Stimulated activated effector memory CD8-positive, alpha-beta T cell treated with anti-CD3 and anti-CD28 coated beads, Interleukin-12 subunit alpha, Interleukin-12 subunit beta, amount 100 ng/mL, for 72 hours (primary cell): Measurements from ENCODE around the gene MAGEF1.

Experiments used
- ATAC-seq: fragments of 150-1000 bp; cut with Tn5 transposase; 2 replicates; pipeline ENCODE4 v1.10.0; 2021
- DNase-seq, 2 donors: peaks; one replicate each; pipeline ENCODE4 v3.0.0; 2021 to 2022; ENCODE audit warnings: low spot score in 2 of 2
- H3K27ac Mint-ChIP-seq: one replicate; pipeline ENCODE4 v1.8.0; 2022; ENCODE audit warnings: mild to moderate bottlenecking, mixed read lengths
- H3K36me3 Mint-ChIP-seq: one replicate; pipeline ENCODE4 v1.8.0; 2022; ENCODE audit warnings: mild to moderate bottlenecking, mixed read lengths
- H3K4me1 Mint-ChIP-seq: one replicate; pipeline ENCODE4 v1.8.0; 2022; ENCODE audit warnings: mixed read lengths
- H3K4me3 Mint-ChIP-seq: one replicate; pipeline ENCODE4 v1.8.0; 2022; ENCODE audit warnings: mild to moderate bottlenecking, mixed read lengths
- H3K9me3 Mint-ChIP-seq: one replicate; pipeline ENCODE4 v1.8.0; 2022; ENCODE audit warnings: mixed read lengths

MAGEF1 gene

DNA sequence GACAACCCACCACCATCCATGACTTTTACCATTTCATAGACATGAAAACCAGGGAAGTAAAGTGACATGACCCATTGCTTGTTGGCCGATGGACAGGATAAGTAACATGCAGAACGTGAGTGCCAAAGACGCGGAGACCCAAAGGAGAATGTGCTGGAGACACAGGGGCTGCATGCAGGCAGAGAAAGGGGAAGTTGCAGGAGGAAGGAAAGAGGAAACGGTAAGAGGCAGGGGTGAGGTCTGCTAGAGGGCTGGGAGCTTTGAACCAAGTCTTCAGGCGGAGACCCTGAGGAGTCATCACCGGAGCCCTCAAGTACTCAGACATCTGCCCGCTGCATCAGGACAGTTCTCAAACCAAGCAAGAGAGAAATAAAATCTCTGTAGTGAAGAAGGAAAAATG lies 34.9 kb downstream of the MAGEF1 start:
- H3K27ac Mint-ChIP-seq, result no peak overlapping the region
- H3K4me3 Mint-ChIP-seq, result no peak overlapping the region
- no peaks in the 10 kb centered on the region for H3K4me1 Mint-ChIP-seq
- ATAC-seq (no peak), DNase-seq (no peak)
- no peaks in the 10 kb centered on the region for H3K9me3 Mint-ChIP-seq
- H3K36me3 Mint-ChIP-seq, result peaks cover 6% of the 10 kb centered on the region

- DNase-seq, result no peak
These were observed 37.2 kb downstream of the MAGEF1 start for GRCh38 chr3:184674626-184675025.

DNA sequence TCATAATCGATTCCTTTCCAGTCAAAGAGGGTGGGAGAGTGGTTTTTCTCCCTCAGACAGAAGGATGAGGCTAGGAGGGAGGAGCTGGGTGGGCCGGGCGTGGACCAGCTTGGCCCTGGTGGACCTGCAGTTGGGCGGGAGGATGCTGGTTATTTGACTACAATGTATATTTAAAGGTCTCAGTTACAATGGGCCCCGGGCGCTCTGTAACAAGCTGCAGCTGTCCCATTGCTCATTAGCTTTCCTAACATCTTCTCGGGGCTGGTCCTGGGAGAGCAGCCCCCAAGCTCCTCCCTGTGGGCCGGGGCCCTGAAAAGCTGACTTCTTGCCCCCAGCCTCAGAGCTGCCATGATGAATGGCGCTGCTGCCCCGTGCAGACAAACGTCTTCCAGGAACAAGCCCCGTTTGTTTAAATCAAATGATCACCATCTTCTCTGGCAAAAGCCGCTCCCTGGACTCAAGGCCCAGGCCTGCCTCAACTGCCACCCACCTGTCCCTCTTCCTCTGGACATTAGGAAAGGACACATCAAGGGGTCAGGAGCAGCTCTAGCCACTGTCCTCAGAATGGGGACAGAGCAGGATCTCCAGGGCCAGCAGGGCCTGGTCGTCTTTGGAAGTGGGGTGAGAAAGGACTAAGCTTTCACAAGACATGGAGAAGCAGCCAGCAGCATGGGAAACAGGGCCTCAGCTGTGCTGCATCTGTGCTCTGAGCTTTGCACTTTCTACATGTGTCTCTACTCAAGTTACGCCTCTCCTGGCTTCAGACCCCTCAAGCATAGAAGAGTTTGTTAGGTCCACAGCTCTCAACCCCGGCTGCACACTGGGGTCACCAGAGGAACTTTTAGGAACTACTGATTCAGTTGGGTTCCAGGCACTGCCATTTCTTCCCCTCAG lies 38.6 kb downstream of the MAGEF1 start:
- H3K9me3 Mint-ChIP-seq, result no peaks in the 10 kb centered on the region
- no peak overlapping the region for H3K4me3 Mint-ChIP-seq
- no peak overlapping the region for H3K27ac Mint-ChIP-seq
- H3K36me3 Mint-ChIP-seq, result peaks cover 6% of the 10 kb centered on the region
- peaks cover 5% of the 10 kb centered on the region for H3K4me1 Mint-ChIP-seq
- DNase-seq (no peak), ATAC-seq (no peak)

More at GRCh38 chr3:184674626-184675025, 37.2 kb downstream of the MAGEF1 start:
- Mint-ChIP-seq H3K4me3 (no peak overlapping the region), H3K4me1 (peaks cover 5% of the 10 kb centered on the region), H3K27ac (no peak overlapping the region), H3K9me3 (no peaks in the 10 kb centered on the region), H3K36me3 (peaks cover 6% of the 10 kb centered on the region)
- no peak for ATAC-seq

GRCh38 chr3:184672335-184672734 lies 39.5 kb downstream of the MAGEF1 start:
- no peak for ATAC-seq
- H3K27ac Mint-ChIP-seq, result peak overlapping the region; percentile 56
- peaks cover 5% of the 10 kb centered on the region for H3K36me3 Mint-ChIP-seq
- no peak for DNase-seq
- H3K4me1 Mint-ChIP-seq, result peaks cover 5% of the 10 kb centered on the region
- H3K4me3 Mint-ChIP-seq, result no peak overlapping the region
- no peaks in the 10 kb centered on the region for H3K9me3 Mint-ChIP-seq

DNA sequence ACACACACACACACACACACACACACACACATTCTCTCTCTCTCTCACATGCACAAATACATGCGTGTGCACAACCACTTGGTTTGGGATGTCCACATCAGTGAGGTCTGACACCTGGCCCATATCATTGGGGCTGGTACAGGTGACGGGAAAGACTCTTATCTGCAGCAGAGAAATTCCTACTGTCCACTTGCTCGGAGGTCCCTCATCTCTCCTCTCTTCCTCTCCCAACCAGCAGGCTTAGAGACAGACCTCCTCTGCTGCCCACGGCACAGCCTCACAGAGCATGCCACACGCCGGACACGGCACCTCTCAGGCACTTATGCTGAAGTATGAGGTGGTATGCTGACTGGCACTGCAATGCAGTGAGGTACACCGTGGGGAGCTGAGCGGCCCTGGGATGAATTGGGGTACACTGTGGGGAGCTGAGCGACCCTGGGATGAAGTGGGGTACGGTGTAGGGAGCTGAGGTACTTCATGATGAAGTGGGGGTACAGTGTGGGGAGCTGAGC lies 41.7 kb downstream of the MAGEF1 start:
- Mint-ChIP-seq H3K4me3 (no peak overlapping the region), H3K9me3 (no peaks in the 10 kb centered on the region), H3K27ac (no peak overlapping the region), H3K36me3 (no peaks in the 10 kb centered on the region), H3K4me1 (peaks cover 5% of the 10 kb centered on the region)
- ATAC-seq, result peak; percentile 25
- DNase-seq, result no peak

DNA sequence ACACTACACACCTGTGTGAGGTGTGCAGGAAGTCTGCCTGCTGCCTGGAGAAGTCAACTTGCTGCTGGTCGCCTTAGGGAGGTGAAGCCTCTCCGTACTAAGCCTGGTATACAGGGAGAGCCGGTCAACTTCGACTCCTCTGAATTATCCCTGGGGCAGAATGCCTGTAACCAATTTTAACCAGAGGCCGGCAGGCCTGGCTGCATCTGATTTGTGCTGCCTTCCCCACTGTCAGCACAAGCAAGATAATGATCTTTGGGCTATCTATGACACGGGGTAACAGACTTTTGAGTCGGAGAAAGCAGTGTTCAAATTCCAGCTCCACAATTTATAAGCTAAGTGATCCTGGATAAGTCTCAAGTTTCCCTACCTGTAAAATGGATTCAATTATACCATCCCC lies 42.3 kb downstream of the MAGEF1 start:
- no peak overlapping the region for H3K27ac Mint-ChIP-seq
- no peak for DNase-seq
- H3K4me3 Mint-ChIP-seq, result no peak overlapping the region
- peaks cover 5% of the 10 kb centered on the region for H3K4me1 Mint-ChIP-seq
- ATAC-seq, result no peak
- no peaks in the 10 kb centered on the region for H3K36me3 Mint-ChIP-seq
- no peaks in the 10 kb centered on the region for H3K9me3 Mint-ChIP-seq

DNA sequence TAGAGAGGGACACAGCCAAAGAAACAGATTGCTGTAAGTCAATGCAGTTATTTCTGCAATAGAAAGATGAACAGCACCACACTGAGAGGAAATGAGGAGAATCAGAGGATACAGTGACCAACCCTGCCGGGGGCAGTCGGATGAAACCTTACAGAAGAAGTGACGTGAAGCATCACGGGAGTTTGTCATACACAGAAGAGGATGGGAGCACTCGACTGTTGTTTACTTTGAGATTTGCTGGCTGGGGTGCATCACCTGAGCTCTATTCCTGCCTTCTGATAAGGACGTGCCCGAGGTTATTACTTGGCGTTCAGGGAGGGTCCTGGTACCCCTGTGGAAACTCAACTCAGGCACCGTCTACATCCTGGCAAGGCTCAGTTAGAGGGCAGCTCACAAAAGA lies 45.4 kb downstream of the MAGEF1 start:
- no peak overlapping the region for H3K27ac Mint-ChIP-seq
- no peak overlapping the region for H3K4me3 Mint-ChIP-seq
- ATAC-seq (no peak), DNase-seq (no peak)
- no peaks in the 10 kb centered on the region for H3K9me3 Mint-ChIP-seq
- peaks cover 1% of the 10 kb centered on the region for H3K4me1 Mint-ChIP-seq
- no peaks in the 10 kb centered on the region for H3K36me3 Mint-ChIP-seq

DNA sequence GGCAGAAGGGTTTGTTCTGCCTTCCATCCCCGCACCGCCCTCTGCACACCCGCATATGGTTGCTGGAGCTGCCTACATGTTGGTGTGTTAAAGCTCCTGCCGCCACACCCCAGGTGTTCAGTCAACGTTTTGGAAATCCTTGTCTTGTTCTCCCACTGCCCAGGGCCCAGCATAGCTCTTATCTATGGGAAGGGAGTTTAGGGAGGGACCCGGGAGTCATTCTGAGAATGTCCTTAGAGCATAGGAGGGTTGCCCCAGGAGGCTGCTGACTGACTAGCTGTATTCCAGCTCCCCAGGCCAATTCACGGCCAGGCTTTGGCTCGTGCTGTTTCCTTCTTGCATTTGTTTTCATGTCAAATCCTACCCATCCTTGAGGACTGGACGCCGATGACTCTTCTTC lies 46.8 kb downstream of the MAGEF1 start:
- Mint-ChIP-seq H3K4me1 (no peaks in the 10 kb centered on the region), H3K36me3 (no peaks in the 10 kb centered on the region), H3K9me3 (no peaks in the 10 kb centered on the region), H3K4me3 (no peak overlapping the region), H3K27ac (no peak overlapping the region)
- ATAC-seq (no peak), DNase-seq (no peak)

GRCh38 chr3:184663756-184664155 lies 48.1 kb downstream of the MAGEF1 start:
- no peaks in the 10 kb centered on the region for H3K9me3 Mint-ChIP-seq
- DNase-seq (no peak), ATAC-seq (no peak)
- H3K4me3 Mint-ChIP-seq, result no peak overlapping the region
- no peaks in the 10 kb centered on the region for H3K36me3 Mint-ChIP-seq
- no peaks in the 10 kb centered on the region for H3K4me1 Mint-ChIP-seq
- H3K27ac Mint-ChIP-seq, result no peak overlapping the region

- H3K27ac Mint-ChIP-seq, result no peak overlapping the region
- no peaks in the 10 kb centered on the region for H3K4me1 Mint-ChIP-seq
- no peak for ATAC-seq
- no peaks in the 10 kb centered on the region for H3K9me3 Mint-ChIP-seq
- H3K4me3 Mint-ChIP-seq, result no peak overlapping the region
- no peak for DNase-seq
- no peaks in the 10 kb centered on the region for H3K36me3 Mint-ChIP-seq
These were observed 48.5 kb downstream of the MAGEF1 start for GRCh38 chr3:184663356-184663755.

DNA sequence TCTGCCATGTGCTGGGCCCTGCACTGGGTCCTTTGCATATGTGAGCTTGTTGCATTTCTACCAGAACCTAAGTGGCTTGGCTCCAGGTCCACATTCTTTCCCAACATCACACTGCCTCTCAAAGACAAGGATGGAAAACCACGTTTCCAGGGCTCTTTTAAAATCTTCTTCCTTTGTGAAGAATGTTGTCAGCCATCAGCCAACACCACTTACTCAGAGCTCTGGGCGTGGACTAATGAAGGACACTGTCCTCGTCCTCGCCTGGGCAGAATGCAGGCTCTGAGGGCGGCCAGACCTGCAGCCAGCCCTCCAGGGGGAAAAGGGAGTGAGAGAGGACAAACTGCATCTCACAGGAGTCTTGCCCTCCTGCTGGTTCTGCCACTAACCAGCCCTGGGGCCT lies 49.7 kb downstream of the MAGEF1 start:
- ATAC-seq (no peak), DNase-seq (no peak)
- no peak overlapping the region for H3K27ac Mint-ChIP-seq
- peaks cover 4% of the 10 kb centered on the region for H3K4me1 Mint-ChIP-seq
- H3K9me3 Mint-ChIP-seq, result no peaks in the 10 kb centered on the region
- no peaks in the 10 kb centered on the region for H3K36me3 Mint-ChIP-seq
- no peak overlapping the region for H3K4me3 Mint-ChIP-seq

- no peak for ATAC-seq
- Mint-ChIP-seq H3K4me3 (no peak overlapping the region), H3K36me3 (no peaks in the 10 kb centered on the region), H3K9me3 (no peaks in the 10 kb centered on the region), H3K27ac (no peak overlapping the region), H3K4me1 (peaks cover 8% of the 10 kb centered on the region)
- no peak for DNase-seq
These were observed 50.9 kb downstream of the MAGEF1 start for GRCh38 chr3:184660931-184661330.
